Measurements from ENCODE around the gene ZNF423. TPM values are rescaled to one million over a fixed set of nuclear protein-coding genes. Genes with fewer than 3 reads are reported as not detected.

The ZNF423 gene
- total and polyA plus RNA-seq, 2 of the 13 experiments (the other 11 are each of a cell fraction or from before 2014, with no cell fraction given), result 0.07 to 0.31 TPM

- POLR2A ChIA-PET, result no interaction called here
- intact Hi-C loops (cut with micrococcal nuclease; ENCODE audit: unreplicated experiment), result no loop called here
These were observed 173.2 kb downstream of the ZNF423 start for GRCh38 chr16:49682577-49683165.

GRCh38 chr16:49681217-49681883 is 174.6 kb downstream of the ZNF423 start:
- H2AFZ ChIP-seq (ENCODE audit: low read length), result no peak overlapping the region
- ATAC-seq, result no peak
- no peak overlapping the region for H3K4me3 ChIP-seq (replicated peaks in 1 of 3; ENCODE audit: insufficient read depth in 1 of 3, low read depth in 2 of 3, low read length in 3 of 3)
- in situ Hi-C loops (cut with HindIII; ENCODE audit: extremely low pct_ligation_motif_present, low pct_unique_long_range_greater_than_20kb), result no loop called here
- no peaks in the 10 kb centered on the region for H3K36me3 ChIP-seq (replicated peaks in 1 of 2; ENCODE audit: control insufficient read depth in 1 of 2, insufficient read depth in 2 of 2, low read length in 2 of 2)
- no peaks in the 10 kb centered on the region for H3K79me2 ChIP-seq (ENCODE audit: insufficient read depth, low read length)
- peaks cover 0 to 4% of the 10 kb centered on the region in 2 experiments; a peak in 2 of 5 replicates for H3K27me3 ChIP-seq (ENCODE audit: control insufficient read depth in 1 of 2, insufficient read depth in 2 of 2, low read length in 2 of 2)
- WGBS (ENCODE audit: low lambda C conversion rate), result 11% methylated on average over 9 of the region's 9 CpGs
- H3K27ac ChIP-seq (ENCODE audit: extremely low read length, insufficient read depth, low read length), result no peak overlapping the region
- no peaks in the 10 kb centered on the region for H3K4me1 ChIP-seq (ENCODE audit: insufficient read depth, low read length)
- H3K9ac ChIP-seq (ENCODE audit: insufficient read depth, low read depth, low read length), result no peak overlapping the region
- ChIA-PET POLR2A (no interaction called here), CTCF (ENCODE audit: low intra/inter-chr PET ratio, low total read pairs) (no interaction called here)
- H3K9me3 ChIP-seq (ENCODE audit: low read length), result peaks cover 10% of the 10 kb centered on the region; the same call in 1 of the 2 replicates
- H3K4me2 ChIP-seq (ENCODE audit: low read depth, low read length), result no peak overlapping the region
- intact Hi-C loops (cut with micrococcal nuclease; ENCODE audit: unreplicated experiment), result no loop called here
- no peaks in the 10 kb centered on the region for H4K20me1 ChIP-seq (ENCODE audit: insufficient read depth, low read length)
- no peak for DNase-seq (ENCODE audit: low spot score)
- no peak for FAIRE-seq
- no peak for TF ChIP-seq ZNF687 (CRISPR knock-in tag; IDR thresholded peaks at IDR 0.05)
- no peak for TF ChIP-seq ZNF501 (CRISPR knock-in tag; IDR thresholded peaks at IDR 0.05)
- BruUV-seq (replicated peaks), result no TSS peak

More at GRCh38 chr16:49682577-49683165, 173.2 kb downstream of the ZNF423 start:
- CTCF ChIA-PET (ENCODE audit: low intra/inter-chr PET ratio, low total read pairs), result no interaction called here
- H3K9me3 ChIP-seq (ENCODE audit: low read length), result peaks cover 10% of the 10 kb centered on the region; the same call in 1 of the 2 replicates
- H3K9ac ChIP-seq (ENCODE audit: insufficient read depth, low read depth, low read length), result no peak overlapping the region
- H4K20me1 ChIP-seq (ENCODE audit: insufficient read depth, low read length), result no peaks in the 10 kb centered on the region
- no peak for ATAC-seq
- no peak overlapping the region for H3K4me2 ChIP-seq (ENCODE audit: low read depth, low read length)
- no peaks in the 10 kb centered on the region for H3K79me2 ChIP-seq (ENCODE audit: insufficient read depth, low read length)
- no peak overlapping the region for H2AFZ ChIP-seq (ENCODE audit: low read length)
- H3K36me3 ChIP-seq (replicated peaks in 1 of 2; ENCODE audit: control insufficient read depth in 1 of 2, insufficient read depth in 2 of 2, low read length in 2 of 2), result no peaks in the 10 kb centered on the region
- H3K27ac ChIP-seq (ENCODE audit: extremely low read length, insufficient read depth, low read length), result no peak overlapping the region
- no peaks in the 10 kb centered on the region for H3K4me1 ChIP-seq (ENCODE audit: insufficient read depth, low read length)
- TF ChIP-seq ZNF629 (CRISPR knock-in tag; conservative IDR thresholded peaks at IDR 0.05) (peak; percentile 76), THRA (CRISPR knock-in tag; IDR thresholded peaks at IDR 0.05; ENCODE audit: borderline replicate concordance) (no peak), MAFF (IDR thresholded peaks at IDR 0.05; ENCODE audit: low read depth, low read length) (0 out of 2 replicates have a peak, but pooled peaks have one; percentile 1), ZNF652 (CRISPR knock-in tag; IDR thresholded peaks at IDR 0.05; ENCODE audit: borderline replicate concordance, low read depth) (no peak), RAD51 (IDR thresholded peaks at IDR 0.05; ENCODE audit: borderline replicate concordance) (no peak), ZBTB42 (CRISPR knock-in tag; IDR thresholded peaks at IDR 0.05) (no peak)
- no peak for FAIRE-seq
- no TSS peak for BruUV-seq (replicated peaks)
- H3K4me3 ChIP-seq (replicated peaks in 1 of 3; ENCODE audit: insufficient read depth in 1 of 3, low read depth in 2 of 3, low read length in 3 of 3), result no peak overlapping the region
- H3K27me3 ChIP-seq (ENCODE audit: control insufficient read depth in 1 of 2, insufficient read depth in 2 of 2, low read length in 2 of 2), result peaks cover 2 to 12% of the 10 kb centered on the region in 2 experiments; a peak in 3 of 5 replicates
- 45% methylated on average over 14 of the region's 16 CpGs for WGBS (ENCODE audit: low lambda C conversion rate)
- in situ Hi-C loops (cut with HindIII; ENCODE audit: extremely low pct_ligation_motif_present, low pct_unique_long_range_greater_than_20kb), result no loop called here
- DNase-seq (ENCODE audit: low spot score), result no peak

Measured in HepG2 (cell line).